SU-DHL-6 (cell line): ENCODE measurements around the gene NEU4.
"Not testable (repeated sequence)": the region's sequence is repeated elsewhere in the genome, so short reads cannot be mapped to it uniquely, and the experiment has no call there.

Source experiments
- H2AFZ ChIP-seq: fragments of 200-600 bp; sonication (generic); 2 replicates; pipeline ENCODE4 v1.6.1; 2014; ENCODE audit warnings: low read depth, mild to moderate bottlenecking, moderate library complexity, mixed read lengths, antibody characterized with exemption, low read length; ENCODE audit not compliant: severe bottlenecking
- H3F3A ChIP-seq: fragments of 200-600 bp; shearing (Covaris generic); 2 replicates; pipeline ENCODE4 v1.6.0; 2016; ENCODE audit warnings: antibody characterized with exemption, mild to moderate bottlenecking; ENCODE audit not compliant: insufficient read depth
- H3K27ac ChIP-seq: fragments of 200-600 bp; sonication (generic); 2 replicates; pipeline ENCODE4 v1.5.1; 2016; ENCODE audit warnings: low read depth, mild to moderate bottlenecking, low read length, moderate library complexity, mixed read lengths
- H3K27me3 ChIP-seq: fragments of 200-600 bp; sonication (generic), shearing (Covaris generic); 2 replicates; pipeline ENCODE4 v1.6.0; 2014; ENCODE audit warnings: mild to moderate bottlenecking, low read length
- H3K36me3 ChIP-seq: fragments of 200-600 bp; sonication (generic); 2 replicates; pipeline ENCODE4 v1.6.1; 2014; ENCODE audit warnings: mild to moderate bottlenecking, low read length, mixed read lengths
- H3K4me2 ChIP-seq: fragments of 300-600, 200-600 bp; shearing (Covaris generic), sonication (generic); 2 replicates; pipeline ENCODE4 v1.6.0; 2014; ENCODE audit warnings: low read length, low read depth, mild to moderate bottlenecking; ENCODE audit not compliant: poor library complexity, severe bottlenecking
- H3K4me3 ChIP-seq: fragments of 200-600 bp; sonication (generic); 2 replicates; pipeline ENCODE4 v1.5.1; 2014; ENCODE audit warnings: antibody characterized with exemption, low read length, mild to moderate bottlenecking, mixed read lengths; ENCODE audit not compliant: insufficient read depth, poor library complexity, severe bottlenecking
- H3K79me2 ChIP-seq: fragments of 200-600 bp; sonication (generic); 2 replicates; pipeline ENCODE4 v1.6.1; 2014; ENCODE audit warnings: mild to moderate bottlenecking, low read length, moderate library complexity; ENCODE audit not compliant: insufficient read depth
- H3K9ac ChIP-seq: fragments of 200-600 bp; sonication (generic); 2 replicates; pipeline ENCODE4 v1.7.0; 2014; ENCODE audit warnings: mild to moderate bottlenecking, low read length
- H3K9me2 ChIP-seq: fragments of 200-600 bp; sonication (generic); replicated peaks from 2 replicates; pipeline ENCODE4 v1.6.1; 2014; ENCODE audit warnings: low read length; ENCODE audit not compliant: insufficient read depth
- H3K9me3 ChIP-seq: fragments of 200-600 bp; sonication (generic); 2 replicates; pipeline ENCODE4 v1.6.1; 2014; ENCODE audit warnings: low read length, mixed read lengths; ENCODE audit not compliant: insufficient read depth
- H4K20me1 ChIP-seq: fragments of 200-600 bp; sonication (generic); 2 replicates; pipeline ENCODE4 v1.6.1; 2014; ENCODE audit warnings: low read depth, mild to moderate bottlenecking, antibody characterized with exemption, low read length, moderate library complexity, mixed read lengths
- EZH2phosphoT487 ChIP-seq: fragments of 200-600 bp; sonication (generic), shearing (Covaris generic); conservative IDR thresholded peaks from 2 replicates; pipeline ENCODE4 v1.6.1; 2018; ENCODE audit warnings: mild to moderate bottlenecking, antibody characterized with exemption, low read length, moderate library complexity, mixed read lengths
- TF ChIP-seq, protein P1 (sequence below): fragments of 200-600 bp; sonication (generic); IDR thresholded peaks from one replicate; pipeline ENCODE4 v1.5.1; 2017; ENCODE audit warnings: antibody characterized with exemption, mild to moderate bottlenecking, low read length, moderate library complexity; ENCODE audit not compliant: insufficient read depth, poor library complexity, severe bottlenecking

Gene NEU4

DNA sequence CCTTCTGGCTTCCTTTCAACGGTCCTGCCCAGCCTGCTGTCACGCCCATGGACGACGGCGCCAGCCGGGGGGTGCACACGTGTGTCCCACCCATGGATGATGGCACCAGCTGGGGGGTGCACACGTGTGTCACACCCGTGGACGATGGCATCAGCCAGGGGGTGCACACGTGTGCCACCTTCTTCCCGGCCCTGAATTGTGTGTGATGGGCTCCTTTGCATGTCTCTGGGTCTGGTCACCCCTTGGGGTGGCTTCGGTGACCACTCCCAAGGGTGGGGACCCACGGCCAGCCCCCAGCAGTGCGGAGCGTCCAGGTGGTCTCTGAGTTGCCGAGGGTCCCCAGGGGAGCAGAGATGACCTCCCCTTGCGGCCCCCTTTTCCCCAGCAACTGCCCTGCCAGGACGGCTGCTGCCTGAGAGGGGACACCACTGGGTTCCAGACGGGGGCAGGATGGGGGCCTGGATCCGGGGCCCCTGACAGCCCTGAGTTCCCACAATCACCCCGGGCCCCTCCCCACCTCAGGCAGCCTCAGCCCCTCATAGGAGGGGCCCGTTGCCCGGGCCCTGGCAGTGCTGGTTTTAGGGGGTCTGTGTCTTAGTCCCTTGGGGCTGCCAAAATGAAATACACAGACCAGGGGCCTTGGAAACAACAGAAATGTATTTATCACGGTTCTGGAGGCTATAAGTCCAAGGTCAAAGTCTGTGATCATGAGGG is 9.4 kb downstream of the NEU4 start:
- no peak overlapping the region for H3K27ac ChIP-seq
- no peak overlapping the region for H3K9ac ChIP-seq
- no peak overlapping the region for H2AFZ ChIP-seq
- TF ChIP-seq, protein P1, sequence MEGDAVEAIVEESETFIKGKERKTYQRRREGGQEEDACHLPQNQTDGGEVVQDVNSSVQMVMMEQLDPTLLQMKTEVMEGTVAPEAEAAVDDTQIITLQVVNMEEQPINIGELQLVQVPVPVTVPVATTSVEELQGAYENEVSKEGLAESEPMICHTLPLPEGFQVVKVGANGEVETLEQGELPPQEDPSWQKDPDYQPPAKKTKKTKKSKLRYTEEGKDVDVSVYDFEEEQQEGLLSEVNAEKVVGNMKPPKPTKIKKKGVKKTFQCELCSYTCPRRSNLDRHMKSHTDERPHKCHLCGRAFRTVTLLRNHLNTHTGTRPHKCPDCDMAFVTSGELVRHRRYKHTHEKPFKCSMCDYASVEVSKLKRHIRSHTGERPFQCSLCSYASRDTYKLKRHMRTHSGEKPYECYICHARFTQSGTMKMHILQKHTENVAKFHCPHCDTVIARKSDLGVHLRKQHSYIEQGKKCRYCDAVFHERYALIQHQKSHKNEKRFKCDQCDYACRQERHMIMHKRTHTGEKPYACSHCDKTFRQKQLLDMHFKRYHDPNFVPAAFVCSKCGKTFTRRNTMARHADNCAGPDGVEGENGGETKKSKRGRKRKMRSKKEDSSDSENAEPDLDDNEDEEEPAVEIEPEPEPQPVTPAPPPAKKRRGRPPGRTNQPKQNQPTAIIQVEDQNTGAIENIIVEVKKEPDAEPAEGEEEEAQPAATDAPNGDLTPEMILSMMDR: no peak
- no peak for TF ChIP-seq EZH2phosphoT487
- H3K36me3 ChIP-seq: no peaks in the 10 kb centered on the region
- no peaks in the 10 kb centered on the region for H3K9me3 ChIP-seq
- H3K4me2 ChIP-seq: no peak overlapping the region
- H3K27me3 ChIP-seq: no peaks in the 10 kb centered on the region
- H4K20me1 ChIP-seq: no peaks in the 10 kb centered on the region
- no peaks in the 10 kb centered on the region for H3F3A ChIP-seq
- H3K79me2 ChIP-seq: no peaks in the 10 kb centered on the region
- no peak overlapping the region for H3K4me3 ChIP-seq
- no peaks in the 10 kb centered on the region for H3K9me2 ChIP-seq

DNA sequence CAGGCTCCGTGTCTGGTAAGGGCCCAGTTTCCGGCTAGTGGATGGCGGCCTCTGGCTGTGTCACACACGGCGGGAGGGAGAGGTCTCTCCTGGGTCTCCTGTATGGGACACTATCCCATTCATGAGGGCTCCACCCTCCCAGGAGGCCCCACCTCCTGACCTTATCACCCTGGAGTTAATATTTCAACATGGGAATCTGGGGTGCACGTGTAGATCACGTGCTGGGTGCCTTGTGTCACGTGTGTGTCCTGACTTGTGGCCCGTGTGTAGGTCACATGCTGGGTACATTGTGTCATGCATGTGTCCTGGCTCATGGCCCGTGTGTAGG is 9.9 kb downstream of the NEU4 start:
- no peaks in the 10 kb centered on the region for H3K27me3 ChIP-seq
- H3K79me2 ChIP-seq: no peaks in the 10 kb centered on the region
- no peak overlapping the region for H2AFZ ChIP-seq
- no peak overlapping the region for H3K9ac ChIP-seq
- no peak overlapping the region for H3K27ac ChIP-seq
- no peaks in the 10 kb centered on the region for H3K36me3 ChIP-seq
- H3K9me3 ChIP-seq: no peaks in the 10 kb centered on the region
- TF ChIP-seq, protein P1: no peak
- no peak for TF ChIP-seq EZH2phosphoT487
- H3K4me2 ChIP-seq: no peak overlapping the region
- no peak overlapping the region for H3K4me3 ChIP-seq
- H4K20me1 ChIP-seq: no peaks in the 10 kb centered on the region
- H3K9me2 ChIP-seq: no peaks in the 10 kb centered on the region
- no peaks in the 10 kb centered on the region for H3F3A ChIP-seq

DNA sequence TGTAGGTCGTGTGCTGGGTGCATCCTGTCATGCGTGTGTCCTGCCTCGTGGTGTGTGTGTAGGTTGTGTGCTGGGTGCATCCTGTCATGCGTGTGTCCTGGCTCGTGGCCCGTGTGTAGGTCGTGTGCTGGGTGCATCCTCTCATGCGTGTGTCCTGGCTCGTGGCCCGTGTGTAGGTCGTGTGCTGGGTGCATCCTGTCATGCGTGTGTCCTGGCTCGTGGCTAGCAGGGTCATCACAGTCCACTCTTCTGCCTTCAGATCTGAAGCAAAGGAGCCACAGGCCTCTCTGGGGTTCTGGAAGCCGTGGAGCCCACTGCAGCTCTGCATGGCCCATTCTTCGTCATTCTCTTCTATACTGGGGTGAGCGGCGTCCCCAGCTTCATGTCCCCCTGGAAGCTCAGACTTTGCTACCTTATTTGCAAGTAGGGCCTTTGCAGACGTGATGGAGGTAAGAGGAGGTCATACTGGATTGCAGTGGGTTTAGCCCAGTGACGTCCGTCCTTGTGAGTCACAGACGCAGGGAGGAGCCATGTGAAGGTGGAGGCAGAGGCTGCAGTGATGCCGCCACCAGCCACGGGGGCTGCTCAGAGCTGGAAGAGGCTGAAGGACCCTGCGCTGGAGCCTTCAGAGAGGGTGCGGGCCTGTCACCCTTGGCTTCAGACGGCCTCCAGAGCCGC is 11.1 kb downstream of the NEU4 start:
- H4K20me1 ChIP-seq, H3K27ac ChIP-seq, H2AFZ ChIP-seq, H3K9ac ChIP-seq, H3F3A ChIP-seq, H3K4me2 ChIP-seq, H3K9me3 ChIP-seq, H3K36me3 ChIP-seq, H3K9me2 ChIP-seq, H3K79me2 ChIP-seq, H3K4me3 ChIP-seq, H3K27me3 ChIP-seq: not testable (repeated sequence)

DNA sequence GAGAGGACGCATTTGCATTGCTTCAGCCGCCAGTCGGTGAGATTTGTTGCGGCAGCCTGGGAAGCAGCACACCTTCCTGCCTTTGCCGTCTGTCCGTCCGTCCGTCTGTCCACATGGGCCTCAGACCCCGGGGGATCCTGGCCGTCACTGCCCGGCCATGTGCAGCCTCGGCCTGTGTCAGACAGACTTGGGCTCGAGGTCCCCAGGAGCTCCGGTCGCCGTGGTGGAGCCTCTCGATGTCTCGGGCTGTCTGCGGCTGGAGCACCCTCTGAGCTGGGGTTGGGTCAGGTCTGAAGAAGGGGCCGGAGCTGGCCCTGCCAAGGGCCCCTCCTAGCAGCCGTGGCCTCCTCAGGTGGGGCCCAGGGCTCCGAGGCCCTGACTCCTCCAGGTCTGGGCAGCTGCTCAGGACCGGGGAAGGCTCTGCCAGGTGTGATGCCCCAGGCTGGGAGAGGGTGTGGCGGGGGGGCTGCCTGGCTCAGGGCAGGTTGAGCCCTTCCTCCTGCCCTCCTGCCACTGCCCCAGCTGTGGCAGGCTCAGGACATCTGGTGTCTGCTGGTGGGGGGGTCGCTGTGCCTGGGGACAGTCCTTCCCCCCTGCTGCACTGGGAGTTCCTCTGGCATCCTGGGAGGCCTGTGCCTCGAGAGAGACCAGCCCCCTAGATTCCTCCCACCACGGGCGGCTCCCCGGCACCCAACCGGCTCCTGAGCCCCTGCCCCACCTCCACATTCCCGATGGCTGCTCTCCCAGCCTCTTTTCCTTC is 11.8 kb downstream of the NEU4 start:
- TF ChIP-seq EZH2phosphoT487: no peak
- TF ChIP-seq, protein P1: no peak
- Histone ChIP-seq H3F3A (no peaks in the 10 kb centered on the region), H2AFZ (no peak overlapping the region), H3K4me3 (no peak overlapping the region), H3K9ac (no peak overlapping the region), H3K27me3 (no peaks in the 10 kb centered on the region), H3K9me2 (no peaks in the 10 kb centered on the region), H3K36me3 (no peaks in the 10 kb centered on the region), H3K9me3 (no peaks in the 10 kb centered on the region), H4K20me1 (no peaks in the 10 kb centered on the region), H3K79me2 (no peaks in the 10 kb centered on the region), H3K27ac (no peak overlapping the region), H3K4me2 (no peak overlapping the region)
